Measurements from ENCODE around the gene PRDX6.

PRDX6 gene

GRCh38 chr1:173479649-173480048 is 2.5 kb downstream of the PRDX6 start:
- H3K27ac ChIP-seq (ENCODE audit: poor library complexity, severe bottlenecking) = no peak overlapping the region
- H3K36me3 ChIP-seq (ENCODE audit: low read depth) = peaks cover 59% of the 10 kb centered on the region
- no peak overlapping the region for H3K4me3 ChIP-seq (ENCODE audit: severe bottlenecking)

GRCh38 chr1:173481195-173481772 is 4.1 kb downstream of the PRDX6 start:
- peaks cover 75% of the 10 kb centered on the region for H3K36me3 ChIP-seq (ENCODE audit: low read depth)
- DNase-seq (ENCODE audit: low spot score) (no peak), ATAC-seq (ENCODE audit: low read depth) (no peak)
- peaks cover 6% of the 10 kb centered on the region for H3K4me1 ChIP-seq (ENCODE audit: insufficient read depth, poor library complexity, severe bottlenecking)
- H3K4me3 ChIP-seq (ENCODE audit: severe bottlenecking) = no peak overlapping the region
- no peak overlapping the region for H3K27ac ChIP-seq (ENCODE audit: poor library complexity, severe bottlenecking)
- no peaks in the 10 kb centered on the region for H3K27me3 ChIP-seq (ENCODE audit: insufficient read depth, poor library complexity, severe bottlenecking)
- no peaks in the 10 kb centered on the region for H3K9me3 ChIP-seq (ENCODE audit: severe bottlenecking)
- no peak for TF ChIP-seq CTCF (IDR thresholded peaks at IDR 0.05; ENCODE audit: poor library complexity, severe bottlenecking)

More at GRCh38 chr1:173479649-173480048, 2.5 kb downstream of the PRDX6 start:
- no peak for DNase-seq (ENCODE audit: low spot score)
- H3K4me1 ChIP-seq (ENCODE audit: insufficient read depth, poor library complexity, severe bottlenecking) = peaks cover 18% of the 10 kb centered on the region
- no peaks in the 10 kb centered on the region for H3K27me3 ChIP-seq (ENCODE audit: insufficient read depth, poor library complexity, severe bottlenecking)
- H3K9me3 ChIP-seq (ENCODE audit: severe bottlenecking) = no peaks in the 10 kb centered on the region
- ATAC-seq (ENCODE audit: low read depth) = no peak
- TF ChIP-seq CTCF (IDR thresholded peaks at IDR 0.05; ENCODE audit: poor library complexity, severe bottlenecking) = no peak

GRCh38 chr1:173482683-173483082 is 5.5 kb downstream of the PRDX6 start:
- no peak for TF ChIP-seq CTCF (IDR thresholded peaks at IDR 0.05; ENCODE audit: poor library complexity, severe bottlenecking)
- peaks cover 89% of the 10 kb centered on the region for H3K36me3 ChIP-seq (ENCODE audit: low read depth)

GRCh38 chr1:173484276-173484675 is 7.1 kb downstream of the PRDX6 start:
- Histone ChIP-seq H3K9me3 (ENCODE audit: severe bottlenecking) (no peaks in the 10 kb centered on the region), H3K27ac (ENCODE audit: poor library complexity, severe bottlenecking) (no peak overlapping the region), H3K4me3 (ENCODE audit: severe bottlenecking) (no peak overlapping the region), H3K27me3 (ENCODE audit: insufficient read depth, poor library complexity, severe bottlenecking) (no peaks in the 10 kb centered on the region), H3K4me1 (ENCODE audit: insufficient read depth, poor library complexity, severe bottlenecking) (no peaks in the 10 kb centered on the region), H3K36me3 (ENCODE audit: low read depth) (peaks cover 97% of the 10 kb centered on the region)
- ATAC-seq (ENCODE audit: low read depth) (no peak), DNase-seq (ENCODE audit: low spot score) (no peak)
- no peak for TF ChIP-seq CTCF (IDR thresholded peaks at IDR 0.05; ENCODE audit: poor library complexity, severe bottlenecking)

More at GRCh38 chr1:173482683-173483082, 5.5 kb downstream of the PRDX6 start:
- ATAC-seq (ENCODE audit: low read depth) (no peak), DNase-seq (ENCODE audit: low spot score) (no peak)
- Histone ChIP-seq H3K4me1 (ENCODE audit: insufficient read depth, poor library complexity, severe bottlenecking) (peaks cover 5% of the 10 kb centered on the region), H3K27me3 (ENCODE audit: insufficient read depth, poor library complexity, severe bottlenecking) (no peaks in the 10 kb centered on the region), H3K27ac (ENCODE audit: poor library complexity, severe bottlenecking) (no peak overlapping the region), H3K9me3 (ENCODE audit: severe bottlenecking) (no peaks in the 10 kb centered on the region), H3K4me3 (ENCODE audit: severe bottlenecking) (no peak overlapping the region)

- Histone ChIP-seq H3K36me3 (ENCODE audit: low read depth) (peaks cover 86% of the 10 kb centered on the region), H3K27me3 (ENCODE audit: insufficient read depth, poor library complexity, severe bottlenecking) (no peaks in the 10 kb centered on the region), H3K9me3 (ENCODE audit: severe bottlenecking) (no peaks in the 10 kb centered on the region), H3K4me1 (ENCODE audit: insufficient read depth, poor library complexity, severe bottlenecking) (no peaks in the 10 kb centered on the region), H3K27ac (ENCODE audit: poor library complexity, severe bottlenecking) (no peak overlapping the region), H3K4me3 (ENCODE audit: severe bottlenecking) (no peak overlapping the region)
- DNase-seq (ENCODE audit: low spot score) = no peak
- TF ChIP-seq CTCF (IDR thresholded peaks at IDR 0.05; ENCODE audit: poor library complexity, severe bottlenecking) = no peak
- ATAC-seq (ENCODE audit: low read depth) = no peak
These were observed 8.3 kb downstream of the PRDX6 start for GRCh38 chr1:173485401-173485800.

Measured in RWPE2 (cell line).